Left hindlimb (tissue), 1 donor: ENCODE measurements around the gene ADD1.

Source experiments
- DNase-seq: peaks from one replicate; pipeline ENCODE4 v3.0.0-alpha.2; 2018

ADD1 gene

GRCh38 chr4:2924765-2925301, 81.2 kb downstream of the ADD1 start:
- DNase-seq = no peak

GRCh38 chr4:2925496-2925895, 81.9 kb downstream of the ADD1 start:
- DNase-seq = no peak

- no peak for DNase-seq
Measured at GRCh38 chr4:2925931-2926860, 82.6 kb downstream of the ADD1 start.

- DNase-seq = no peak
Measured at GRCh38 chr4:2927016-2927695, 83.5 kb downstream of the ADD1 start.

- no peak for DNase-seq
Measured at GRCh38 chr4:2927696-2928075, 84.0 kb downstream of the ADD1 start.

- no peak for DNase-seq
Measured at GRCh38 chr4:2928242-2929176, 84.9 kb downstream of the ADD1 start.

GRCh38 chr4:2929469-2929868, 85.8 kb downstream of the ADD1 start:
- no peak for DNase-seq

GRCh38 chr4:2930135-2930757, 86.6 kb downstream of the ADD1 start:
- DNase-seq = no peak

GRCh38 chr4:2930758-2931511, 87.3 kb downstream of the ADD1 start:
- no peak for DNase-seq

GRCh38 chr4:2931512-2932301, 88.1 kb downstream of the ADD1 start:
- DNase-seq = no peak

GRCh38 chr4:2932321-2932950, 88.8 kb downstream of the ADD1 start:
- DNase-seq = no peak

GRCh38 chr4:2932951-2933565, 89.4 kb downstream of the ADD1 start:
- DNase-seq = no peak

- DNase-seq = peak; percentile 51
Measured at GRCh38 chr4:2933566-2934076, 90.0 kb downstream of the ADD1 start.

- DNase-seq = peak; percentile 64
Measured at GRCh38 chr4:2934077-2934812, 90.6 kb downstream of the ADD1 start.

- peak; percentile 94 for DNase-seq
Measured at GRCh38 chr4:2934813-2935761, 91.4 kb downstream of the ADD1 start.

GRCh38 chr4:2935762-2936743, 92.4 kb downstream of the ADD1 start:
- no peak for DNase-seq
